ENCODE data around the gene LRRC17. TPM values are rescaled to one million over a fixed set of nuclear protein-coding genes. Genes with fewer than 3 reads are reported as not detected.
"Not testable (repeated sequence)": the region's sequence is repeated elsewhere in the genome, so short reads cannot be mapped to it uniquely, and the experiment has no call there.

LRRC17 gene
- total RNA-seq, 1 donor from 2014 or later, result 1.0 TPM

GRCh38 chr7:102892631-102893278 is 20.0 kb upstream of the LRRC17 start:
- intact Hi-C loops (cut with DNase I), result no loop called here
- DNase-seq (no peak), ATAC-seq (ENCODE audit: poor library complexity) (peak; percentile 68)

- intact Hi-C loops (cut with DNase I), result no loop called here
- no peak for ATAC-seq (ENCODE audit: poor library complexity)
- no peak for DNase-seq
Measured at GRCh38 chr7:102895602-102896001, 17.2 kb upstream of the LRRC17 start.

GRCh38 chr7:102896585-102896984 is 16.2 kb upstream of the LRRC17 start:
- no peak for ATAC-seq (ENCODE audit: poor library complexity)
- intact Hi-C loops (cut with DNase I), result no loop called here
- DNase-seq, result no peak

- no peak for DNase-seq
- intact Hi-C loops (cut with DNase I), result no loop called here
- no peak for ATAC-seq (ENCODE audit: poor library complexity)
Measured at GRCh38 chr7:102897211-102897631, 15.6 kb upstream of the LRRC17 start.

GRCh38 chr7:102897856-102898531 is 14.8 kb upstream of the LRRC17 start:
- ATAC-seq (ENCODE audit: poor library complexity) (no peak), DNase-seq (no peak)
- intact Hi-C loops (cut with DNase I), result no loop called here

- ATAC-seq (ENCODE audit: poor library complexity) (no peak), DNase-seq (no peak)
- intact Hi-C loops (cut with DNase I), result no loop called here
Measured at GRCh38 chr7:102898532-102898859, 14.3 kb upstream of the LRRC17 start.

GRCh38 chr7:102902052-102902451 is 10.7 kb upstream of the LRRC17 start:
- DNase-seq; intact Hi-C loops (cut with DNase I); ATAC-seq (ENCODE audit: poor library complexity): not testable (repeated sequence)

- intact Hi-C loops (cut with DNase I); ATAC-seq (ENCODE audit: poor library complexity); DNase-seq: not testable (repeated sequence)
Measured at GRCh38 chr7:102903576-102903975, 9.2 kb upstream of the LRRC17 start.

- no peak for ATAC-seq (ENCODE audit: poor library complexity)
- DNase-seq, result no peak
- intact Hi-C loops (cut with DNase I), result no loop called here
Measured at GRCh38 chr7:102908676-102909075, 4.1 kb upstream of the LRRC17 start.

- intact Hi-C loops (cut with DNase I), result no loop called here
- DNase-seq (no peak), ATAC-seq (ENCODE audit: poor library complexity) (peak; percentile 22)
Measured at GRCh38 chr7:102913826-102914225, 1.0 kb downstream of the LRRC17 start.

- intact Hi-C loops (cut with DNase I), result no loop called here
- peak; percentile 73 for DNase-seq
- peak; percentile 88 for ATAC-seq (ENCODE audit: poor library complexity)
Measured at GRCh38 chr7:102914585-102914984, 1.8 kb downstream of the LRRC17 start.

GRCh38 chr7:102916426-102916825 is 3.6 kb downstream of the LRRC17 start:
- no peak for ATAC-seq (ENCODE audit: poor library complexity)

GRCh38 chr7:102916881-102917280 is 4.1 kb downstream of the LRRC17 start:
- intact Hi-C loops (cut with DNase I), result no loop called here
- no peak for DNase-seq
- ATAC-seq (ENCODE audit: poor library complexity), result no peak

More at GRCh38 chr7:102916426-102916825, 3.6 kb downstream of the LRRC17 start:
- intact Hi-C loops (cut with DNase I), result no loop called here
- DNase-seq, result no peak

GRCh38 chr7:102917436-102918353 is 4.9 kb downstream of the LRRC17 start:
- ATAC-seq (ENCODE audit: poor library complexity) (no peak), DNase-seq (no peak)
- intact Hi-C loops (cut with DNase I), result no loop called here

GRCh38 chr7:102918845-102919244 is 6.0 kb downstream of the LRRC17 start:
- DNase-seq (no peak), ATAC-seq (ENCODE audit: poor library complexity) (no peak)
- intact Hi-C loops (cut with DNase I), result no loop called here

GRCh38 chr7:102925976-102926782 is 13.4 kb downstream of the LRRC17 start:
- intact Hi-C loops (cut with DNase I), result no loop called here
- ATAC-seq (ENCODE audit: poor library complexity) (no peak), DNase-seq (no peak)

GRCh38 chr7:102926783-102927140 is 14.0 kb downstream of the LRRC17 start:
- intact Hi-C loops (cut with DNase I), result no loop called here
- DNase-seq, result no peak
- ATAC-seq (ENCODE audit: poor library complexity), result no peak

GRCh38 chr7:102927312-102927933 is 14.6 kb downstream of the LRRC17 start:
- intact Hi-C loops (cut with DNase I), result no loop called here
- ATAC-seq (ENCODE audit: poor library complexity), result no peak
- DNase-seq, result no peak
